Measurements from ENCODE around the gene DDX42. TPM values are rescaled to one million over a fixed set of nuclear protein-coding genes. Genes with fewer than 3 reads are reported as not detected.

DDX42 gene
- total RNA-seq, 6 donors from 2014 or later: 76.8 to 345 (median 87.6) TPM

- TF ChIP-seq CTCF (IDR thresholded peaks at IDR 0.05): no peak
- TF ChIP-seq POLR2AphosphoS5 (IDR thresholded peaks at IDR 0.05): no peak
- TF ChIP-seq EP300 (IDR thresholded peaks at IDR 0.05): no peak
- Histone ChIP-seq H3K4me1 (peaks cover 0 to 4% (median 1%) of the 10 kb centered on the region in 4 donors), H3K36me3 (peaks cover 23 to 96% (median 67%) of the 10 kb centered on the region in 4 donors), H3K9me3 (no peaks in the 10 kb centered on the region), H3K27ac (peak overlapping the region in 2 of 4 donors; percentile 40 to 53), H3K4me3 (no peak overlapping the region), H3K27me3 (no peaks in the 10 kb centered on the region)
- DNase-seq: no peak
- ATAC-seq (ENCODE audit: low FRiP score in 2 of 2): no peak
- WGBS, 2 donors: 91 to 96% methylated on average over 3 of the region's 3 CpGs
Measured at GRCh38 chr17:63754046-63754445, 19.9 kb upstream of the DDX42 start.

DNA sequence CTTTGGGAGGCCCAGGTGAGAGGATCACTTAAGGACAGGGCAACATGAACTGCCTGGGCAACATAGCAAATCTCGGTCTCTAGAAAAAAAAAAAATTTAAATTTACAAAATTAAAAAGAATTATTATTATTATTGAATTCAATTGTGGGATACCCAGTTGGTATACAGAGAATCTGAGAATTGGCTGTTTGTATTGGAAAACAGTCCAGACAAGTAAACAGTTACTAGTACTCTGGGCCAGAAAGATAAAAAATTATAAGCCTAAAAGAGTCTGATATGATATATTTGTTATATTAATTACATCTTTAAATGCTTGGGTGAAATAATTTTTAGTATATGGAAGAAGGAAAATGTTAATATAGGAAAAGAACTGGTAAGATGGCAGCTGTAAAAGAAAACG, 15.5 kb upstream of the DDX42 start:
- DNase-seq: no peak
- Histone ChIP-seq H3K4me1 (peaks cover 0 to 10% (median 2%) of the 10 kb centered on the region in 4 donors), H3K36me3 (peaks cover 35 to 93% (median 56%) of the 10 kb centered on the region in 4 donors), H3K27ac (no peak overlapping the region), H3K9me3 (no peaks in the 10 kb centered on the region), H3K27me3 (no peaks in the 10 kb centered on the region), H3K4me3 (no peak overlapping the region)
- 79 to 89% methylated on average over 2 of the region's 2 CpGs for WGBS, 2 donors
- no peak for TF ChIP-seq EP300 (IDR thresholded peaks at IDR 0.05)
- TF ChIP-seq CTCF (IDR thresholded peaks at IDR 0.05): no peak
- no peak for TF ChIP-seq POLR2A (IDR thresholded peaks at IDR 0.05)
- TF ChIP-seq POLR2AphosphoS5 (IDR thresholded peaks at IDR 0.05): no peak
- ATAC-seq (ENCODE audit: low FRiP score in 2 of 2): no peak

DNA sequence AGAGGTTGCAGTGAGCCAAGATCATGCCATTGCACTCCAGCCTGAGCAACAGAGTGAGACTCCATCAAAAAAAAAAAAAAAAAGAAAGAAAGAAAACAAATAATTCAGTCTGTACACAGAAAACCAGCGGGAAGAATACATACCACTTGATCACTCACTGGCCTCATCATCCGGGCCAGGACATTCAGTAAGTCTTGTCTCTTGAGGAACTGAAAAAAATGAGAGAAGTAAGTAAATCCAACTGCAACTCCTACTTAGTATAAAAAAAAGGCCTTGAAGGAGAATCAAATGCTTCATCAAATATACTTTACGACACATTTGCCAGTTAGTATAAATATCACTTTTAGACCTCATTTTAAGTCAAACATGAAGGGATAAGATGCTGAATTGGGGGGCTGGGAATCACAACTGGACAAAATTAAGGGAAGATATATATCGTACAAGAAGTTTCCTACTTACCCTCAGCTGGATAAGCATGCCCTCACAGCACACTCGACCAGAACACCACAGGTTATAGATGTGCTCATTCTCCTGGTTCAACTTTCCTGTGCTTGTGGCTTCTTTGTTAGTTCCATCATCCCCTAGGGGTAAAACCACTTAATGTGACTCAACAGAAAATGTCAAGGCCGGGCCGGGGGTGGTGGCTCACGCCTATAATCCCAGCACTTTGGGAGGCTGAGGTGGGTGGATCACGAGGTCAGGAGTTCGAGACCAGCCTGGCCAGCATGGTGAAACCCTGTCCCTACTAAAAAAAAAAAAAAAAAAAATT, 13.0 kb upstream of the DDX42 start:
- ATAC-seq (ENCODE audit: low FRiP score in 2 of 2): no peak
- Histone ChIP-seq H3K4me1 (peaks cover 0 to 10% (median 6%) of the 10 kb centered on the region in 4 donors), H3K27ac (peak overlapping the region in 2 of 4 donors; percentile 6 to 42), H3K36me3 (peaks cover 33 to 93% (median 46%) of the 10 kb centered on the region in 4 donors), H3K27me3 (no peaks in the 10 kb centered on the region), H3K4me3 (no peak overlapping the region), H3K9me3 (no peaks in the 10 kb centered on the region)
- DNase-seq: no peak
- 70 to 83% methylated on average over 10 of the region's 10 CpGs for WGBS, 2 donors
- TF ChIP-seq POLR2A (IDR thresholded peaks at IDR 0.05): no peak

GRCh38 chr17:63762161-63763078, 11.6 kb upstream of the DDX42 start:
- no peak for ATAC-seq (ENCODE audit: low FRiP score in 2 of 2)
- peak overlapping the region in 3 of 4 donors; percentile 37 to 49 (median 42) for H3K27ac ChIP-seq
- 57 to 63% methylated on average over 5 of the region's 5 CpGs for WGBS, 2 donors
- no peak overlapping the region for H3K4me3 ChIP-seq
- TF ChIP-seq EP300 (IDR thresholded peaks at IDR 0.05): no peak
- no peak for TF ChIP-seq CTCF (IDR thresholded peaks at IDR 0.05)
- DNase-seq: no peak
- no peaks in the 10 kb centered on the region for H3K9me3 ChIP-seq
- peaks cover 5 to 14% (median 11%) of the 10 kb centered on the region in 4 donors for H3K4me1 ChIP-seq
- H3K36me3 ChIP-seq: peaks cover 26 to 79% (median 38%) of the 10 kb centered on the region in 4 donors
- H3K27me3 ChIP-seq: no peaks in the 10 kb centered on the region

GRCh38 chr17:63764716-63765115, 9.3 kb upstream of the DDX42 start:
- peaks cover 19 to 68% (median 28%) of the 10 kb centered on the region in 4 donors for H3K36me3 ChIP-seq
- H3K9me3 ChIP-seq: no peaks in the 10 kb centered on the region

More at GRCh38 chr17:63764716-63765115, 9.3 kb upstream of the DDX42 start:
- ATAC-seq (ENCODE audit: low FRiP score in 2 of 2) (no peak), DNase-seq (no peak)
- H3K27ac ChIP-seq: no peak overlapping the region
- 74 to 75% methylated on average over 4 of the region's 4 CpGs for WGBS, 2 donors
- no peaks in the 10 kb centered on the region for H3K27me3 ChIP-seq
- peaks cover 5 to 22% (median 12%) of the 10 kb centered on the region in 4 donors for H3K4me1 ChIP-seq
- H3K4me3 ChIP-seq: no peak overlapping the region
- TF ChIP-seq CTCF (IDR thresholded peaks at IDR 0.05) (no peak), EP300 (IDR thresholded peaks at IDR 0.05) (no peak), POLR2AphosphoS5 (IDR thresholded peaks at IDR 0.05) (peak in 1 of 2 donors; percentile 30), POLR2A (IDR thresholded peaks at IDR 0.05) (no peak)

Data from upper lobe of left lung (tissue), 6 donors.